Iris pigment epithelial cell (primary cell): ENCODE results near the gene OBSCN.
A peak's percentile ranks its signal among the peaks of the same experiment; 100 is the strongest.

Experiments used
- DNase-seq: peaks from one replicate; pipeline ENCODE4 v3.0.0-alpha.2; 2011; ENCODE audit warnings: low read depth

The OBSCN gene

DNA sequence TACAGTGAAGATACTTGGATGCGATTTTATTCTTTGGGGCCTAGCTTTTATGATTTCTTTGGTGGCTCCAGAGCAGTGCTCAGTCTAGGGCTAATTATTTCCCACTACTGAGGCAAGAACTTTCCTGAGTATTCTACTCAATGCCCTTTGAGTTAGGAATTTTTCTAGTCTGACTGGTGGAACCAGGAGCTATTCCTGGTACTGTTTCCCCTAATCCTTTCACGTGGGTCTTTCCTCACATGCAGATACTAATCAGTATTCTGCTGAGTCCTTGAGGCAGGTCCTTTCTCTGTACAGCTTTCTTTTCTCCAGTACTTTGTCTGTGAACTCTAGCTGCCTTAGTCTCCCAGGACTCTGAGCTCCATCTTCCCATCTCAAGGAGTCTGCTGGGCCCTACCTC, 122.0 kb downstream of the OBSCN start:
- no peak for DNase-seq

GRCh38 chr1:228332797-228333738, 125.2 kb downstream of the OBSCN start:
- DNase-seq: no peak

DNA sequence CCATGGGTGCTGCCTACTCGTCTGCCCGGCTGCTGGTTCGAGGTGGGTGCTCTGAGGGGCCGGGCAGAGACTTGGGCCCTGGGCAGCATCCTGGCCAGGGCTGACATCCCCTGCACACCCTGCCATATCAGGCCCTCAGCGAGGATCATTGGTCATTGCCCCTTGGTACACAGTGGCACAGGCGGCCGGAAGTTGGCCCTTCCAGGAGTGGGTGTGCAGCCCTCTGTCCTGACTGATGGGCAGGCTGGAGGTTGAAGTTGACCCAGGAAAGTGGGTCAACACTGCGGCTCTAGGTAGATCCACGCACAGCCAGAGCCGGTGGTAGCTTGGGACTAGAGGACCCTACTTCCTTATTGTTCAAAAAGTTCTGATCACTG, 125.9 kb downstream of the OBSCN start:
- DNase-seq: no peak

DNA sequence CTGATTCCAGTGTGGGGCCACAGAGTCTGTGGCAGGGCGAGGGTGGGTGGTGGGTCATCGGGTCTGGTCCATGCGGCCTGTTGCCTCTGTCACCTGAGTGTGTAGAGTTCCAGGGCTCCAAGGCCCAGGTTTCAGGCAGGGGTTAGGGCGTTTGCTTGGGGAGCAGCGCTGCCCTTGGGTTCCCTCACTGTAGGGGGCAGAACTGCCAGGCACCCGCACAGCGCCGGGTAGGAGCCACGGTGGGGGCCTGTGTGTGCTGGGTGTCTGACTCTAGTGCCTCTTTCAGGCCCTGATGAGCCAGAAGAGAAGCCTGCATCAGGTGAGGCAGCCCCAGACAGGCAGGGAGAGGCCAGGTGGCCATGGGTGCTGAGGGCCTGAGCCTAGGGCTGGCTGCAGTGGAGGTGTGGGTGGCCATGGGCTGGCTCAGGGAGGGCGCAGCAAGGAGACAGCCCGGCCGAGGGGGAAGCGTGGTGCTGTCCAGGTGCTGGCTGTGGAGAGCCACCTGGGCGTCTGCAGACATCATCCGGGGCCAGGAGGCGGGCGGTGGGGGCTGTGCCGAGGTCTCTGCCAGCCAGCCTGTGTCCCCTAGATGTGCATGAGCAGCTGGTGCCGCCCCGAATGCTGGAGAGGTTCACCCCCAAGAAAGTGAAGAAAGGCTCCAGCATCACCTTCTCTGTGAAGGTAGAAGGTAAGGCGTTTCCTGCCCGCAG, 126.5 kb downstream of the OBSCN start:
- DNase-seq: no peak

GRCh38 chr1:228334954-228335353, 127.1 kb downstream of the OBSCN start:
- DNase-seq: no peak

GRCh38 chr1:228335406-228336307, 127.8 kb downstream of the OBSCN start:
- DNase-seq: no peak

GRCh38 chr1:228336308-228337030, 128.6 kb downstream of the OBSCN start:
- peak; percentile 9 for DNase-seq

DNA sequence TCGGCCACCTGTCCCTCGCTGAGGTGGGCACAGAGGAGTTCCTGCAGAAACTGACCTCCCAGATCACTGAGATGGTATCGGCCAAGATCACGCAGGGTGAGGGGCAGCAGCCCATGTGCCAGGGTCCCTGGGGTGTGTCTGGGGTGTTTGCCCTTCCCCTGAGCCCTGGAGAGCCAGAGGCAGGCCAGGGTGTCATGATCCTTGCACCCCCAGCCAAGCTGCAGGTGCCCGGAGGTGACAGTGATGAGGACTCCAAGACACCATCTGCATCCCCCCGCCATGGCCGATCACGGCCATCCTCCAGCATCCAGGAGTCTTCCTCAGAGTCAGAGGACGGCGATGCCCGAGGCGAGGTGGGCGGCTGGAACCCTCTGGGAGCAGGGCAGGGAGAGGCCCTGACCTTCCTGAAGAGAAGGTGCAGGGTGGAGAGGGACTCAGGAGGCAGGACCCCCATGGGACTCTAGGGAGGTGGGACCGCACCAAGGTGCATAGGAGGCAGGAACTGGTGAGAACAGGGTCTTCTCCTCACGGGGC, 129.3 kb downstream of the OBSCN start:
- no peak for DNase-seq

GRCh38 chr1:228337711-228338520, 130.1 kb downstream of the OBSCN start:
- DNase-seq: no peak

GRCh38 chr1:228338521-228339051, 130.7 kb downstream of the OBSCN start:
- no peak for DNase-seq

DNA sequence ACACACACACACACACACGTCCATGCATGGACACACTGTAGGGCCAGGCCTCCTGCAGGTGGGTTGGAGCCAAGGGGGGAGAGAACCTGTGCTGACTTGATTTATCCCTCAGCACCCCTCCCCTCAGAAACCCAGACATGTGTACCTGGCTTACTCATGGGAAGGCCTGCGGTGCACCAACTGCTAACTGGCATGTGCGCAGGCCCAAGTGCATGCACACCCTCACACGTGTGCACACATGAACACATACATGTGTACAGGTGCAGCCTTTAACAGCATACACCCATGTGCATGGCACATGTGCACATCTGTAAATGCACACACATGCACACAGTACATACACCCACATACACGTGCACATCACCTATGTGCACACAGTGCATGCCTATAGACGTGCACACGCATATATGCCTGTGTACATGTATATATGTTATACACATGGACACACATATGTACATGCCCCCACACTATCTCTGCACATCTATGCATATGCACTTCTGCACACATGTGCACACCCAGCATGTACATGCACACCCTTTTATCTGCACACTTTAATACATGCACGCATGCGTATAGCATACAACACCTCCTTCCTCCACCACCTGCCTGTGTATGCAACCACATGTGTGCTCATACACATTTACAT, 131.3 kb downstream of the OBSCN start:
- DNase-seq: no peak

DNA sequence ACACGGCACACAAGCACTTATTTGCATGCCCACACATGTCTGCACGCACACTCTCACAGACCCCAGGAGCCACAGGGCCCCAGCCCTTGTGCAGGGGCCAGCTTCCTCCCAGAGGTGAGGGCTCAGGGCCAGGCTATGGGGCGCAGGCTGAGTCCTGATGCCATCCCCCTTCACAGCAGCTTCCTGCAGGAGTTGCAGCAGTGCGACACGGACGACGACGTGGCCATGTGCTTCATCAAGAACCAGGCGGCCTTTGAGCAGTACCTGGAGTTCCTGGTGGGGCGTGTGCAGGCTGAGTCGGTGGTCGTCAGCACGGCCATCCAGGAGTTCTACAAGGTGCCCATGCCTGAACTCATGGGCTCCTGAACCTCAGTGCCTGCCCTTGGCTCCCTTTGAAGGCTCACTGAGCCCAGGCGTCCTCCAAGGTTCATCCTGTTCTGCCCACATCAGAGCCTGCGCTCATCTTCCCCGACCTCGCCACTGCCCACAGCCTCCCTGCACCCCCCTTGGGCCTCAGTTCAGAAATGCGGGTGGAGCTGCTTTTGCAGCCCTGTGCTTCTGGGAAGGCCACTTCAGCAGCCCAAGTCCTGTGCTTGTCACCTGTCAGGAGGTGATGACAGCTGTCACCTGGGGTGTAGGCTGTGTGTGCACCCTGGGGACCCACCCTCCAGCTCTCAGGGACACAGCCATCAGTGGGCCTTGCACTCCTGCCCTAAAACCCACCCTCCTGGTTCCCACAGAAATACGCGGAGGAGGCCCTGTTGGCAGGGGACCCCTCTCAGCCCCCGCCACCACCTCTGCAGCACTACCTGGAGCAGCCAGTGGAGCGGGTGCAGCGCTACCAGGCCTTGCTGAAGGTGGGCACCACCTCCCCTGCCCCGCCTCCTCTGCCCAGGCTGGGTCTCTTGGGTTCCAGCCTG, 132.2 kb downstream of the OBSCN start:
- DNase-seq: no peak

GRCh38 chr1:228340686-228341449, 133.0 kb downstream of the OBSCN start:
- no peak for DNase-seq

DNA sequence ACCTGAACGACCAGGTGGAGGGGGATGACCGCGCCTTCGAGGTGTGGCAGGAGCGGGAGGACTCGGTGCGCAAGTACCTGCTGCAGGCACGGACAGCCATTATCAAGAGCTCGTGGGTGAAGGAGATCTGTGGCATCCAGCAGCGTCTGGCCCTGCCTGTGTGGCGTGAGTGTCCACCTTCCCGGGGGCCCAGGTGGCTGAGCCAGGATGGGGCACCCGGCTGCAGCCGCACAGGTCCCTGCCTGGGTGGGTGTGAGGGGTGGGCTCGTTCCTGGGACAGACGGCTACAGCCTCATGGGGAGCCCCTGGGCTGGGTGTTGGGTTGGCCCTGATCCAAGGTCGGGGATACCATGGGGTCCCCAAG, 133.6 kb downstream of the OBSCN start:
- no peak for DNase-seq

- DNase-seq: no peak
Observed at GRCh38 chr1:228341814-228342626, 134.2 kb downstream of the OBSCN start.

GRCh38 chr1:228342627-228343190, 134.9 kb downstream of the OBSCN start:
- DNase-seq: no peak
